ENCODE results near the gene TGFBR2. TPM values are rescaled to one million over a fixed set of nuclear protein-coding genes. Genes with fewer than 3 reads are reported as not detected.
A peak's percentile ranks its signal among the peaks of the same experiment; 100 is the strongest.

Gene TGFBR2
- polyA plus RNA-seq (ENCODE audit: insufficient read length in 3 of 3): 100 to 1,000 TPM; 122 to 137 (median 125) TPM

- peak; percentile 69 to 82 (median 76) for DNase-seq (ENCODE audit: low read depth in 3 of 3, low spot score in 2 of 3)
Measured at GRCh38 chr3:30606301-30607031, at the start of gene TGFBR2. Gene TGFBR2 (plus strand): TSS chr3:30606601. CDS start chr3:30606884, 283 bp downstream.

GRCh38 chr3:30557746-30558303 lies 48.6 kb upstream of the TGFBR2 start:
- DNase-seq (ENCODE audit: low read depth in 3 of 3, low spot score in 2 of 3): no peak

- DNase-seq (ENCODE audit: low read depth in 3 of 3, low spot score in 2 of 3): no peak
Measured at GRCh38 chr3:30563956-30564355, 42.4 kb upstream of the TGFBR2 start.

- DNase-seq (ENCODE audit: low read depth in 3 of 3, low spot score in 2 of 3): no peak
Measured at GRCh38 chr3:30567139-30567753, 39.2 kb upstream of the TGFBR2 start.

GRCh38 chr3:30576946-30577345 lies 29.5 kb upstream of the TGFBR2 start:
- DNase-seq (ENCODE audit: low read depth in 3 of 3, low spot score in 2 of 3): no peak

GRCh38 chr3:30577788-30578187 lies 28.6 kb upstream of the TGFBR2 start:
- DNase-seq (ENCODE audit: low read depth in 3 of 3, low spot score in 2 of 3): no peak

- peak in 2 of 3 donors; percentile 9 to 21 for DNase-seq (ENCODE audit: low read depth in 3 of 3, low spot score in 2 of 3)
Measured at GRCh38 chr3:30578479-30578878, 27.9 kb upstream of the TGFBR2 start.

- no peak for DNase-seq (ENCODE audit: low read depth in 3 of 3, low spot score in 2 of 3)
Measured at GRCh38 chr3:30578986-30579579, 27.3 kb upstream of the TGFBR2 start.

- no peak for DNase-seq (ENCODE audit: low read depth in 3 of 3, low spot score in 2 of 3)
Measured at GRCh38 chr3:30581067-30581585, 25.3 kb upstream of the TGFBR2 start.

GRCh38 chr3:30581982-30582381 lies 24.4 kb upstream of the TGFBR2 start:
- DNase-seq (ENCODE audit: low read depth in 3 of 3, low spot score in 2 of 3): no peak

- DNase-seq (ENCODE audit: low read depth in 3 of 3, low spot score in 2 of 3): no peak
Measured at GRCh38 chr3:30583973-30584372, 22.4 kb upstream of the TGFBR2 start.

- DNase-seq (ENCODE audit: low read depth in 3 of 3, low spot score in 2 of 3): no peak
Measured at GRCh38 chr3:30585654-30586053, 20.7 kb upstream of the TGFBR2 start.

GRCh38 chr3:30586096-30586805 lies 20.1 kb upstream of the TGFBR2 start:
- DNase-seq (ENCODE audit: low read depth in 3 of 3, low spot score in 2 of 3): no peak

GRCh38 chr3:30586806-30587486 lies 19.5 kb upstream of the TGFBR2 start:
- DNase-seq (ENCODE audit: low read depth in 3 of 3, low spot score in 2 of 3): no peak

- no peak for DNase-seq (ENCODE audit: low read depth in 3 of 3, low spot score in 2 of 3)
Measured at GRCh38 chr3:30587904-30588303, 18.5 kb upstream of the TGFBR2 start.

GRCh38 chr3:30596152-30596551 lies 10.2 kb upstream of the TGFBR2 start:
- no peak for DNase-seq (ENCODE audit: low read depth in 3 of 3, low spot score in 2 of 3)

GRCh38 chr3:30597131-30597768 lies 9.2 kb upstream of the TGFBR2 start:
- DNase-seq (ENCODE audit: low read depth in 3 of 3, low spot score in 2 of 3): peak in 2 of 3 donors; percentile 20 to 27

GRCh38 chr3:30597769-30598134 lies 8.6 kb upstream of the TGFBR2 start:
- DNase-seq (ENCODE audit: low read depth in 3 of 3, low spot score in 2 of 3): no peak

GRCh38 chr3:30598668-30599545 lies 7.5 kb upstream of the TGFBR2 start:
- DNase-seq (ENCODE audit: low read depth in 3 of 3, low spot score in 2 of 3): no peak
